ENCODE measurements around the gene CSE1L.
"Not testable (repeated sequence)": the region's sequence is repeated elsewhere in the genome, so short reads cannot be mapped to it uniquely, and the experiment has no call there.

Gene CSE1L

DNA sequence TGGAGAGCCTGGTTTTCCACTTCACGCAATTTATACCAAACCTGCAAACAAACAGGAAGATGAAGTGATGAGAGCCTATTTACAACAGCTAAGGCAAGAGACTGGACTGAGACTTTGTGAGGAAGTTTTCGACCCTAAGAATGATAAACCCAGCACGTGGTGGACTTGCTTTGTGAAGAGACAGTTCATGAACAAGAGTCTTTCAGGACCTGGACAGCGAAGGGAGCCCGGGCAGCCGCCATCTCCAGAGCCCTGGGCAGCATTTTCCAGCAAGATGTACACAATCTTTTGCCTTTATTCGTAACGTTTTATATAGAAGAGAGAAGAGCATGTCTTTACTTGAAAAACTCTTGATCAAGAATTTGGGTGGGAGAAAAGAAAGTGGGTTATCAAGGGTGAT lies 88.7 kb downstream of the CSE1L start:
- DNase-seq = not testable (repeated sequence)

DNA sequence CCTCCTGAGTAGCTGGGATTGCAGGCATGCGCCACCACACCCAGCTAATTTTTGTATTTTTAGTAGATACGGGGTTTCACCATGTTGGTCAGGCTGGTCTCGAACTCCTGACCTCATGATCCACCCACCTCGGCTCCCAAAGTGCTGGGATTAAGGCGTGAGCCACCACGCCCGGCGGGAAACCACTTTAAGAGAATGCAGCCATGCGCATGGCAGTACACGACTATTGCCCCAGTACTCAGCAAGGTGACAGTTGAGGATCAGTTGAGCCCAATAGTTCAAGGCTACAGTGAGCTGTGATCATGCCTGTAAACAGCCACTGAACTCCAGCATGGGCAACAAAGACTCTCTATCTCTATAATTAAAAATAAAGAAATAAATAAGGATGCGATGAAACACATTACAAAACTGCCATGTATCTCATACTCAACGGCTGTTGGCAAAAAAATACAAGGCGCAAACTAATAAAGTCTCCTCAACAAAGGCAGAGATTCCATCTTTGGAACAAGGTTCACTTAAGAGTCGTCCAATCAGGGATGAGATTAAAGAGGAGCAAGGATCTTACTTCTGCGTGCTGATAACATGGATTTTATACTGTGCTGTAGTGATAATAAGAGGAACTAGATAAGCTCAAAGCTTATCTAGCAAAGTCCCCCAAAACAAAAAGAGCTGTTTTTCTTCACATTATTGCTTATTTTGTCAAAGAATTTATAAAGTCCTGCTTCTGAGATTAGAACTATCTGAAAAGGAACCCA lies 90.9 kb downstream of the CSE1L start:
- no peak for DNase-seq

GRCh38 chr20:49138431-49138830 lies 92.3 kb downstream of the CSE1L start:
- no peak for DNase-seq

DNA sequence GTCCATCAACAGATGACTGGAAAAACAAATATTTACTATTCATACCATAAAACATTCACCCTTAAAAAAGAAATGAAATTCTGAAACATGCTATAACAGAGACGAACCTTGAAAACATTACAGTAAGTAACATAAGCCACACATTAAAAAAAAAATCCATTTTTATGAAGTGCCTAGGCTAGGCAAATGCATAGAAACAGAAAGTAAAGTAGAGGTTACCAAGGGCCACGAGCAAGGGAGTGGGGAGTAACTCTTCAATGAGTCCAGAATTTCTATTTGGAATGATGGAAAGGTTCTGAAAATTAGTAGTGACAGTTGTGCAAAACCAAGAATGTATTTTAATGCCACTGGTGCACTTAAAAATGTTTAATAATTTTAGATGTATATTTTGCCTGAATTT lies 94.3 kb downstream of the CSE1L start:
- DNase-seq = no peak

DNA sequence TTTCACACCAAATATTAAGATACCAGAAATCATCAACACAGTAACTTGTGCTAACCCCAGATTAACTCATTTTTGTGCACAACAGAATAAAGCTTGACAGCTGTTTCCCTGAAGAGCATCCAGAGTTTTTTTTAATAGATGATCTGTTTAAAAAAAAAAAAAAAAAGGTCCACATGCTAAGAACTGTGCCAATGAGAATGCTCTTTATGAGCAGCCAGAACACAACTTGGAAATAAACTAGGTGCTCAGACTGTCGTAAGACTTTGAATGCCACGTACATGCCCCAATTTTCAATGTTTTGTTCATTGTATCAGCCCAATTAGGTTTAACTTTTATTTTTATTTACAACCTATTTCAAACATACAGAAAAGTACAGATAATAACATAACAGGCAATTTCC lies 94.7 kb downstream of the CSE1L start:
- DNase-seq = no peak
